DMS 273 (cell line): ENCODE measurements around the gene C2CD3.

Source experiments
- DNase-seq: peaks from one replicate; lab custom pipeline; 2025; ENCODE audit not compliant: unreplicated experiment; lab: John Stamatoyannopoulos, UW

The C2CD3 gene

GRCh38 chr11:74022546-74022945 lies 148.3 kb downstream of the C2CD3 start:
- no peak for DNase-seq

GRCh38 chr11:74021998-74022397 lies 148.8 kb downstream of the C2CD3 start:
- no peak for DNase-seq

GRCh38 chr11:74020539-74020938 lies 150.3 kb downstream of the C2CD3 start:
- DNase-seq: no peak

- DNase-seq: no peak
These were observed 150.9 kb downstream of the C2CD3 start for GRCh38 chr11:74019860-74020259.

- no peak for DNase-seq
These were observed 151.6 kb downstream of the C2CD3 start for GRCh38 chr11:74019104-74019738.

- DNase-seq: no peak
These were observed 152.3 kb downstream of the C2CD3 start for GRCh38 chr11:74018331-74019005.

GRCh38 chr11:74017631-74018030 lies 153.2 kb downstream of the C2CD3 start:
- DNase-seq: no peak

GRCh38 chr11:74015919-74016684 lies 154.7 kb downstream of the C2CD3 start:
- DNase-seq: no peak

- DNase-seq: no peak
These were observed 155.9 kb downstream of the C2CD3 start for GRCh38 chr11:74014880-74015279.

GRCh38 chr11:74013141-74013540 lies 157.7 kb downstream of the C2CD3 start:
- no peak for DNase-seq

- DNase-seq: no peak
These were observed 158.6 kb downstream of the C2CD3 start for GRCh38 chr11:74012074-74012809.

- no peak for DNase-seq
These were observed 159.3 kb downstream of the C2CD3 start for GRCh38 chr11:74011360-74012073.

- DNase-seq: peak; percentile 4
These were observed 160.2 kb downstream of the C2CD3 start for GRCh38 chr11:74010306-74011300.

- no peak for DNase-seq
These were observed 161.0 kb downstream of the C2CD3 start for GRCh38 chr11:74009675-74010305.

- DNase-seq: no peak
These were observed 161.6 kb downstream of the C2CD3 start for GRCh38 chr11:74009230-74009547.

- peak; percentile 5 for DNase-seq
These were observed 162.2 kb downstream of the C2CD3 start, which contains the start of gene UCP3 for GRCh38 chr11:74008373-74009229. TSS of gene UCP3 (minus strand) at chr11:74009085. CDS start at chr11:74007042, 2,043 bp downstream.

GRCh38 chr11:74007691-74008372 lies 163.0 kb downstream of the C2CD3 start:
- no peak for DNase-seq
